DND-41 (cell line): Measurements from ENCODE around the gene LHX2.

ENCODE experiments used
- ATAC-seq: fragments of 200-7000 bp; cut with Tn5 transposase; 3 replicates; pipeline ENCODE4 v1.9.1; 2021; ENCODE audit warnings: low read depth; ENCODE audit not compliant: insufficient read depth
- DNase-seq: peaks from one replicate; pipeline ENCODE4 v3.0.0-alpha.2; 2020
- H2AFZ ChIP-seq: 2 replicates; pipeline ENCODE4 v1.6.0; 2012; ENCODE audit warnings: low read depth, low read length
- H3K27ac ChIP-seq: 2 replicates; pipeline ENCODE4 v1.5.1; 2012; ENCODE audit warnings: low read length, inconsistent platforms
- H3K27me3 ChIP-seq: fragments of 200-600 bp; sonication (generic); 2 replicates; pipeline ENCODE4 v1.6.0; 2012; ENCODE audit warnings: low read length, mild to moderate bottlenecking, inconsistent platforms; ENCODE audit not compliant: insufficient read depth, poor library complexity
- H3K36me3 ChIP-seq: 2 replicates; pipeline ENCODE4 v1.5.1; 2012; ENCODE audit warnings: low read length, inconsistent platforms; ENCODE audit not compliant: insufficient read depth
- H3K4me1 ChIP-seq: 2 replicates; pipeline ENCODE4 v1.5.1; 2012; ENCODE audit warnings: mild to moderate bottlenecking, low read length; ENCODE audit not compliant: insufficient read depth
- H3K4me2 ChIP-seq: 2 replicates; pipeline ENCODE4 v1.6.0; 2012; ENCODE audit warnings: mild to moderate bottlenecking, moderate library complexity, low read length, inconsistent platforms; ENCODE audit not compliant: insufficient read depth
- H3K4me3 ChIP-seq, 2 experiments: fragments of 200-600 bp in 1 of 2; shearing (Covaris generic) in 1 of 2; 2 replicates each; pipeline ENCODE4 v1.5.1; 2012 to 2016; ENCODE audit warnings: inconsistent platforms in 2 of 2, low read length in 2 of 2, mild to moderate bottlenecking in 2 of 2, low read depth in 1 of 2, moderate library complexity in 1 of 2
- H3K79me2 ChIP-seq: 2 replicates; pipeline ENCODE4 v1.6.0; 2012; ENCODE audit warnings: low read length, inconsistent platforms; ENCODE audit not compliant: insufficient read depth
- H3K9ac ChIP-seq: 2 replicates; pipeline ENCODE4 v1.6.0; 2012; ENCODE audit warnings: low read depth, mild to moderate bottlenecking, inconsistent platforms, low read length, moderate library complexity
- H3K9me3 ChIP-seq: 2 replicates; pipeline ENCODE4 v1.5.1; 2012; ENCODE audit warnings: low read length, moderate library complexity, mild to moderate bottlenecking, inconsistent platforms; ENCODE audit not compliant: insufficient read depth, severe bottlenecking
- H4K20me1 ChIP-seq: 2 replicates; pipeline ENCODE4 v1.6.0; 2012; ENCODE audit warnings: low read length; ENCODE audit not compliant: insufficient read depth
- CTCF ChIP-seq: IDR thresholded peaks from 2 replicates; pipeline ENCODE4 v1.5.1; 2012; ENCODE audit warnings: borderline replicate concordance, low read length, moderate library complexity, mild to moderate bottlenecking; ENCODE audit not compliant: poor library complexity, severe bottlenecking; ENCODE audit errors: extremely low read depth
- EZH2 ChIP-seq: IDR thresholded peaks from 3 replicates; pipeline ENCODE4 v1.6.1; 2012; ENCODE audit warnings: borderline replicate concordance, low read depth, mild to moderate bottlenecking, moderate library complexity, low read length, inconsistent platforms; ENCODE audit not compliant: severe bottlenecking

Gene LHX2

GRCh38 chr9:124012368-124013301 lies 1.1 kb downstream of the LHX2 start:
- H3K27ac ChIP-seq = no peak overlapping the region
- TF ChIP-seq CTCF (no peak), EZH2 (no peak)
- no peaks in the 10 kb centered on the region for H3K9me3 ChIP-seq
- no peaks in the 10 kb centered on the region for H3K27me3 ChIP-seq
- ATAC-seq (no peak), DNase-seq (no peak)
- H4K20me1 ChIP-seq = no peaks in the 10 kb centered on the region
- H3K79me2 ChIP-seq = no peaks in the 10 kb centered on the region
- no peak overlapping the region for H2AFZ ChIP-seq
- H3K4me2 ChIP-seq = no peak overlapping the region
- no peaks in the 10 kb centered on the region for H3K36me3 ChIP-seq
- H3K9ac ChIP-seq = no peak overlapping the region
- H3K4me1 ChIP-seq = no peaks in the 10 kb centered on the region
- H3K4me3 ChIP-seq = no peak overlapping the region

GRCh38 chr9:124013309-124014210 lies 2.0 kb downstream of the LHX2 start:
- Histone ChIP-seq H4K20me1 (no peaks in the 10 kb centered on the region), H3K79me2 (no peaks in the 10 kb centered on the region), H3K27me3 (no peaks in the 10 kb centered on the region), H3K4me3 (no peak overlapping the region), H2AFZ (no peak overlapping the region), H3K36me3 (no peaks in the 10 kb centered on the region), H3K4me1 (no peaks in the 10 kb centered on the region), H3K27ac (no peak overlapping the region), H3K9me3 (no peaks in the 10 kb centered on the region), H3K4me2 (no peak overlapping the region), H3K9ac (no peak overlapping the region)
- no peak for DNase-seq
- TF ChIP-seq EZH2 (no peak), CTCF (no peak)
- ATAC-seq = no peak

GRCh38 chr9:124014211-124014955 lies 2.8 kb downstream of the LHX2 start:
- H2AFZ ChIP-seq = no peak overlapping the region
- H3K36me3 ChIP-seq = no peaks in the 10 kb centered on the region
- DNase-seq (no peak), ATAC-seq (no peak)
- no peaks in the 10 kb centered on the region for H3K27me3 ChIP-seq
- TF ChIP-seq EZH2 (no peak), CTCF (no peak)
- no peaks in the 10 kb centered on the region for H3K79me2 ChIP-seq
- no peak overlapping the region for H3K27ac ChIP-seq
- no peaks in the 10 kb centered on the region for H3K9me3 ChIP-seq
- H3K4me2 ChIP-seq = no peak overlapping the region
- no peak overlapping the region for H3K4me3 ChIP-seq
- no peak overlapping the region for H3K9ac ChIP-seq
- H3K4me1 ChIP-seq = no peaks in the 10 kb centered on the region
- H4K20me1 ChIP-seq = no peaks in the 10 kb centered on the region
